GM18499 (cell line): ENCODE results near the gene HIGD2A.
A peak's percentile ranks its signal among the peaks of the same experiment; 100 is the strongest.

Experiments used
- ATAC-seq: cut with Tn5 transposase; IDR thresholded peaks from one replicate; pipeline ENCODE4 v1.9.1; 2021; ENCODE audit warnings: moderate number of reproducible peaks; ENCODE audit not compliant: insufficient read depth, unreplicated experiment

The HIGD2A gene

GRCh38 chr5:176368726-176369125, 19.8 kb upstream of the HIGD2A start:
- no peak for ATAC-seq

DNA sequence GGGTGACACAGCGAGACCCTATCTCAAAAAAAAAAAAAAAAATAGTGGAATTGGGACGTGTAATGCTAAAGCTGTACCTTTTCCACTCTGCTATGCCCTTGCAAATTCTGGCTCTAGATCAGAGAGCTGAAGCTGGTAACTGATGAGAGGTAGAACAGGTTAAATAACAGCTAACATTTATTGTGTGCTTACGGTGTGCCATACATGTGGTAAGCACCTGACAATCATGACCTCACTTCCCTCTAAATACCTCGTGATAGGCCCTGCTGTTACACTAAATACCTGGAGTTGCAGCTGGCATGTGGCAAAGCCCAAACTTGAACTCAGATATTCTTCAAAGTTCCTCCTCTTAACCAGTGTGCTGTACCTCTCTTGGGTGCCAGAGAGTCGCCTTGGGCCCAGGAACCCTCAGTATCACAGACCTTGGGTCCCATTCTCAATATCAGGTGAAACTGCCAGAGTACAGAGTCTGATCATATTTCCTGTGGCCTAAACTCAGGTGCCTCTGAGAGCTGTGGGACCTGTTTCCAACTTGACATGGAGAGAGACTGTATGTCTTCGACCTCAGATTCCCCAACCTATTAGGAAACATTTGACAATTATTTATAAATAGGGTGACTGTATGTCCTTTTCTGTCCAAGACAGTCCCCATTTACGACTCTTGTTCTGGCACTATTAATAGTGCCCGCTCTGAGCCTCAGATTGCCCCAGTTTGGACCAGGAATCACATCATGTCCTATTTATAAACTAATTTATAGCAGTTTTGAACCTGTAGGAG, 18.4 kb upstream of the HIGD2A start:
- ATAC-seq = no peak

- ATAC-seq = no peak
These were observed 16.7 kb upstream of the HIGD2A start for GRCh38 chr5:176371621-176372539.

GRCh38 chr5:176373100-176373818, 15.3 kb upstream of the HIGD2A start:
- no peak for ATAC-seq

- no peak for ATAC-seq
These were observed 8.7 kb upstream of the HIGD2A start for GRCh38 chr5:176379881-176380280.

DNA sequence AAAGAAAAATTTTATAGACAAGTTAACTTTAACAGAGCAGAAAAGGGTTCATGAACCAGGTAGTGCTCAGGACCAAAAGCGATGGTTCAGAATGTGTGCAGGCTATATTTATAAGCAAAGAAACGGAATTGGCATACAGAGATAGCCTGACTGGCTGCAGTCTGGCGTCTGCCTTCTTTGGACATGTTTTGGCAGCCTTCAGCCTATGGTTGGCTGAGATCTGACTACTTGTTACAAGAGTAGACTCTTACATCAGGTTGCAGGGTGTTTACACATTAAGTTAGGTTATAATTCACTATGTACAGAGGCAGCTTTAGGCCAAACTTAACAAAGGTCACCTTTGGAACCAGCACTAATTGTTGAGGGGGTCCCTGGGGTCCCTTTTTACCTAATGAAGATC, 7.1 kb upstream of the HIGD2A start:
- no peak for ATAC-seq

- ATAC-seq = no peak
These were observed 6.6 kb upstream of the HIGD2A start for GRCh38 chr5:176381979-176382378.

- ATAC-seq = no peak
These were observed 5.8 kb upstream of the HIGD2A start for GRCh38 chr5:176382721-176383120.

DNA sequence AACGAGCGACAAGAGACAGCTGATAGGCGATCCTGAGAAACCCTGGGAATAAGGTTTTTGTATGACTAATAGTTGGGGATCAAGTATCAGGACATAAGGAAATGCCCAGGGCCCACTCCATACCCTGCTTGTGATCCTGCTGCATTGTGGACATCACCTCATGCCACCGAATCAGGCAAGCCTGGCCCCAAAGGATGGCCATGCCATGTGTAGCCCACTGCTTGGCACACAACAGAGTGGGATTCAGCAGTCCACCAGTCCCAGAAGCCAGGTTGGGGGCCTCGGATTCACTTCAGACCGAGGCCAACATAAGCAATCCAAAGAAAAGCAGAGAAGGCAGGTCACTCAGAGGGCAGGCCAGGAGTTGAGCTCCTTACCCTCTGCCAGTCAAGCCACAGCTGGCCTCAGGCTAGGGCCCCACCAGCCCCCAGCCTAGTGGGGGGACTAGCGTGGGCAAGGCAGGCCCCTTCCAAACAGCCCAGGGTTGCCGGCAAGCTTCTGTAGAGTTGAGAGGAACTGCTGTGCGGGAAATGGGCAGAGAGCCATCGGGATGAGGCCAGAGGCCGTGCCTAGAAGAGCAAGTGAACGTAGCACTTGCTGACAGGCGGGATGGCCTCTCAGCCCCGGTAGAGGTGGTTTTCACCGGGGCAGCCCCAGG, 5.2 kb upstream of the HIGD2A start:
- ATAC-seq = no peak

- no peak for ATAC-seq
These were observed 4.6 kb upstream of the HIGD2A start for GRCh38 chr5:176383961-176384360.

GRCh38 chr5:176384366-176384930, 4.1 kb upstream of the HIGD2A start:
- ATAC-seq = no peak

DNA sequence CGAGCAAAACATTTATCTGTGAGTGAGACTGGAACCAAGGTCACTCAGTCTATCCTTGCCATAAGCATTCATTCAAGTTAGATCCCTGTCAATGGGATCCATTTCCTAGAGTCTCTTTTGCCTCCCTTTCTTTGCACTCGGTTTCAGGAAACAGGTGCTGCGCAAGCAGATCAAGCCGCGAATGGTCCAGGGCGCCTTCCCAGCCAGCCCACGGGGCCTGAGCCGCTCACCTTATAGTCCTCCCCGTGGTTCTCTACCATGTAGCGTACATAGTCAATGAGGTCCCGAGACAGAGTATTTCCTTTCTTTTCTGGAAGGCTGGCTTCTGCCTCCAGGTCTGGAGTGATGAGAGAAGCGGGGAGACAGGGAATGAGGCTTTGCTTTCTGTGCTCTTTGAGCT, 3.6 kb upstream of the HIGD2A start:
- ATAC-seq = no peak

- no peak for ATAC-seq
These were observed 2.1 kb upstream of the HIGD2A start for GRCh38 chr5:176386491-176386890.

GRCh38 chr5:176387384-176387925, 1.1 kb upstream of the HIGD2A start:
- ATAC-seq = no peak

DNA sequence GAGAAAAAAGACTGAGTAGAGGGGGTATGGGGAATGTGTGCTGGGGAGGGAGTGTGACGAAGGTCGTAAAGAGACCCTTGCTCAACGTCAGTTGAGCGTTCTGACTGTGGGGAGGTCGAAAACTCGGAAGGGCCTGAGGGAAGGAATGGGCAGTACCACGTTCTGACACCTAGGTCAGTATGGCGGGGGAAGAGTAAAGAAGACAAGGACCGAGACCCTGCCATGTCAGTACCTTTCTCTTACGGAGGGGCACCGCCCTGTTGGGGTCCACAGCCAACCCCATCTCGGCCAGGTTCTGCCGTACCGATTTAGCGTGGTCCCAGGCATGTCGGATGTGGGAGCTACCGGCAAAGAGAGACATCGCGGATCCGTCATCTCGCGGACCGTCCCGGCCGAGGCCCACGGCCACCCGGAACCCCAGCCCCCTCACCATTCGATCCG, 528 bp upstream of the HIGD2A start:
- no peak for ATAC-seq

GRCh38 chr5:176389135-176390123, 878 bp downstream of the HIGD2A start:
- peak; percentile 18 for ATAC-seq

DNA sequence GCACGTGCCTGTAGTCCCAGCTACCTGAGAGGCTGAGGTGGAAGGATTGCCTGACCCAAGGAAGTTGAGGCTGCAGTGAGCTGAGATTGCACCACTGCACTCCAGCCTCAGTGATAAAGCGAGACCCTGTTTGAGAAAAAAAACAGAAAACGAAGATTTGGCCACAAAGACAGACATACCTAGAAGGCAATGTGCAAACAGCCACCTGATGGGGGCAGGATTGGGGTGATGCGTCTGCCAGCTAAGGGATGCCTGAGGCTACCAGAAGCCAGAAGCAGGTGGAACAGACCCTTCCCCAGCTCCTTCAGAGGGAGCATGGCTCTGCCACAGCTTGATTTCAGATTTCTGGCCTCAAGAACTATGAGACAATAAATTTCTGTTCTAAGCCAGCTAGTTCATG, 2.9 kb downstream of the HIGD2A start:
- no peak for ATAC-seq

- no peak for ATAC-seq
These were observed 3.4 kb downstream of the HIGD2A start for GRCh38 chr5:176391999-176392398.
